Stimulated activated CD8-positive, alpha-beta memory T cell treated with anti-CD3 and anti-CD28 coated beads, Interleukin-12 subunit alpha, Interleukin-12 subunit beta, amount 100 ng/mL, for 4 hours (primary cell): ENCODE results near the gene NOL12.
"Not testable (repeated sequence)": the region's sequence is repeated elsewhere in the genome, so short reads cannot be mapped to it uniquely, and the experiment has no call there.

Experiments
- DNase-seq: peaks from one replicate; pipeline ENCODE4 v3.0.0-alpha.2; 2020; ENCODE audit warnings: low read depth

Gene NOL12

GRCh38 chr22:37679670-37680069, 6.5 kb upstream of the NOL12 start:
- no peak for DNase-seq

GRCh38 chr22:37680191-37680851, 5.8 kb upstream of the NOL12 start:
- DNase-seq, result no peak

- no peak for DNase-seq
Observed at GRCh38 chr22:37681001-37681424, 5.1 kb upstream of the NOL12 start.

- peak; percentile 45 for DNase-seq
Observed at GRCh38 chr22:37681556-37682049, 4.5 kb upstream of the NOL12 start.

- DNase-seq, result no peak
Observed at GRCh38 chr22:37684803-37685615, 1.1 kb upstream of the NOL12 start.

- DNase-seq, result no peak
Observed at GRCh38 chr22:37690407-37690806, 4.3 kb downstream of the NOL12 start.

GRCh38 chr22:37690901-37691504, 4.9 kb downstream of the NOL12 start:
- no peak for DNase-seq

GRCh38 chr22:37692627-37693285, 6.6 kb downstream of the NOL12 start:
- no peak for DNase-seq

GRCh38 chr22:37694131-37694530, 8.0 kb downstream of the NOL12 start:
- DNase-seq, result not testable (repeated sequence)

GRCh38 chr22:37696260-37696656, 10.1 kb downstream of the NOL12 start:
- not testable (repeated sequence) for DNase-seq

- peak; percentile 67 for DNase-seq
Observed at GRCh38 chr22:37696657-37697537, 10.8 kb downstream of the NOL12 start, which contains the start of gene TRIOBP. Gene TRIOBP (plus strand): TSS chr22:37697048. CDS start chr22:37701366, 4,318 bp downstream.

GRCh38 chr22:37697538-37697835, 11.3 kb downstream of the NOL12 start:
- DNase-seq, result no peak

GRCh38 chr22:37701141-37701786, 15.1 kb downstream of the NOL12 start:
- DNase-seq, result no peak

- DNase-seq, result no peak
Observed at GRCh38 chr22:37703906-37704305, 17.8 kb downstream of the NOL12 start.

GRCh38 chr22:37704645-37705044, 18.5 kb downstream of the NOL12 start:
- no peak for DNase-seq

- no peak for DNase-seq
Observed at GRCh38 chr22:37705205-37705604, 19.1 kb downstream of the NOL12 start.

GRCh38 chr22:37708580-37709444, 22.7 kb downstream of the NOL12 start:
- DNase-seq, result no peak

GRCh38 chr22:37709445-37709765, 23.3 kb downstream of the NOL12 start:
- DNase-seq, result no peak

GRCh38 chr22:37710675-37711074, 24.5 kb downstream of the NOL12 start:
- DNase-seq, result no peak

GRCh38 chr22:37711490-37711889, 25.3 kb downstream of the NOL12 start:
- DNase-seq, result no peak
